ENCODE measurements around the gene CPAMD8. TPM values are rescaled to one million over a fixed set of nuclear protein-coding genes. Genes with fewer than 3 reads are reported as not detected.

Gene CPAMD8
- total RNA-seq, 3 donors from 2014 or later = 2.3 to 5.8 (median 3.1) TPM

GRCh38 chr19:17061691-17062090 lies 35.1 kb upstream of the CPAMD8 start:
- intact Hi-C loops (cut with DNase I, micrococcal nuclease) = no loop called here
- TF ChIP-seq, protein P1, sequence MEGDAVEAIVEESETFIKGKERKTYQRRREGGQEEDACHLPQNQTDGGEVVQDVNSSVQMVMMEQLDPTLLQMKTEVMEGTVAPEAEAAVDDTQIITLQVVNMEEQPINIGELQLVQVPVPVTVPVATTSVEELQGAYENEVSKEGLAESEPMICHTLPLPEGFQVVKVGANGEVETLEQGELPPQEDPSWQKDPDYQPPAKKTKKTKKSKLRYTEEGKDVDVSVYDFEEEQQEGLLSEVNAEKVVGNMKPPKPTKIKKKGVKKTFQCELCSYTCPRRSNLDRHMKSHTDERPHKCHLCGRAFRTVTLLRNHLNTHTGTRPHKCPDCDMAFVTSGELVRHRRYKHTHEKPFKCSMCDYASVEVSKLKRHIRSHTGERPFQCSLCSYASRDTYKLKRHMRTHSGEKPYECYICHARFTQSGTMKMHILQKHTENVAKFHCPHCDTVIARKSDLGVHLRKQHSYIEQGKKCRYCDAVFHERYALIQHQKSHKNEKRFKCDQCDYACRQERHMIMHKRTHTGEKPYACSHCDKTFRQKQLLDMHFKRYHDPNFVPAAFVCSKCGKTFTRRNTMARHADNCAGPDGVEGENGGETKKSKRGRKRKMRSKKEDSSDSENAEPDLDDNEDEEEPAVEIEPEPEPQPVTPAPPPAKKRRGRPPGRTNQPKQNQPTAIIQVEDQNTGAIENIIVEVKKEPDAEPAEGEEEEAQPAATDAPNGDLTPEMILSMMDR (IDR thresholded peaks at IDR 0.05) = no peak
- Histone ChIP-seq H3K36me3 (ENCODE audit: low read depth) (peaks cover 4% of the 10 kb centered on the region), H3K4me1 (ENCODE audit: low read depth) (peaks cover 19% of the 10 kb centered on the region), H3K9me3 (no peaks in the 10 kb centered on the region), H3K4me3 (no peak overlapping the region)
- ATAC-seq (peak; percentile 89), DNase-seq (peak in 2 of 3 donors; percentile 70 to 77)

DNA sequence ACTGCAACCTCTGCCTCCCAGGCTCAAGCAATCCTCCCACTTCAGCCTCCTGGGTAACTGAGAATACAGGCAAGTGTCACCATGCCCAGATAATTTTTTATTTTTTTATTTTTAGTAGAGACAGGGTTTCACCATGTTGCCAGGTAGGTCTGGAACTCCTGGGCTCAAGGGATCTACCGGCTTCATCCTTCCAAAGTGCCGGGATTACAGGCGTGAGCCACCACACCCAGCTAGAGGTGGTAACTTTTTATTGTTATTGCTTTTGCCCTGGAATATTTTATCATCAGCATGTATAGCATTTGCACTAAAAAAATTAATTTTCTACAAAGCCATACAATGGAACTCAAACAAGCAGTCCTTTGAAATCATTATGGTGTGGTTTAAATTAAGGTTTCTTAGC lies 34.6 kb upstream of the CPAMD8 start:
- intact Hi-C loops (cut with DNase I, micrococcal nuclease) = no loop called here
- DNase-seq = peak in 2 of 3 donors; percentile 47 to 58
- ATAC-seq = peak; percentile 77
- Histone ChIP-seq H3K36me3 (ENCODE audit: low read depth) (peaks cover 4% of the 10 kb centered on the region), H3K4me3 (no peak overlapping the region), H3K4me1 (ENCODE audit: low read depth) (peaks cover 19% of the 10 kb centered on the region), H3K9me3 (no peaks in the 10 kb centered on the region)
- TF ChIP-seq, protein P1 (IDR thresholded peaks at IDR 0.05) = no peak

DNA sequence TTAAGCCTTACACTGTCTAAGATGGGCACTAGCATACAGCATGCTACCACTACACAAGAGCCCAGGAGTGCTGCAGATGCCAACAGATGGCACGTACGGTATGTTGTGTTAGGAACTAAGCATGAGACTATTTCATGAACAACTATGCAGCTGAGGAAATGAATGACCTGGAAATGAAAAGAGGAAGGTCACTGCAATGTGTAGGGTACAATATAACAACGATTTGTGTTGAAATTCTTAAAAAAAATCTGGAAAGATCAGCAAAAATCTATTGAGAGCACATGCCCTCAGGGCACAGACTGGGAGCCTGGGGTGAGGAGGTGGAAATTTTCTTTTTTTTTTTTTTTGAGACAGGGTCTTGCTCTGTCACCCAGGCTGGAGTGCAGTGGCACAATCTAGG lies 34.2 kb upstream of the CPAMD8 start:
- DNase-seq = no peak
- peaks cover 4% of the 10 kb centered on the region for H3K36me3 ChIP-seq (ENCODE audit: low read depth)
- no peak overlapping the region for H3K4me3 ChIP-seq
- peaks cover 19% of the 10 kb centered on the region for H3K4me1 ChIP-seq (ENCODE audit: low read depth)
- H3K9me3 ChIP-seq = no peaks in the 10 kb centered on the region
- no peak for ATAC-seq
- intact Hi-C loops (cut with DNase I, micrococcal nuclease) = no loop called here
- TF ChIP-seq, protein P1 (IDR thresholded peaks at IDR 0.05) = no peak

GRCh38 chr19:17058236-17058635 lies 31.6 kb upstream of the CPAMD8 start:
- ATAC-seq (no peak), DNase-seq (no peak)
- intact Hi-C loops (cut with DNase I, micrococcal nuclease) = no loop called here
- H3K9me3 ChIP-seq = no peaks in the 10 kb centered on the region
- TF ChIP-seq, protein P1 (IDR thresholded peaks at IDR 0.05) = no peak
- H3K4me3 ChIP-seq = no peak overlapping the region
- peaks cover 16% of the 10 kb centered on the region for H3K4me1 ChIP-seq (ENCODE audit: low read depth)
- H3K36me3 ChIP-seq (ENCODE audit: low read depth) = peaks cover 4% of the 10 kb centered on the region

DNA sequence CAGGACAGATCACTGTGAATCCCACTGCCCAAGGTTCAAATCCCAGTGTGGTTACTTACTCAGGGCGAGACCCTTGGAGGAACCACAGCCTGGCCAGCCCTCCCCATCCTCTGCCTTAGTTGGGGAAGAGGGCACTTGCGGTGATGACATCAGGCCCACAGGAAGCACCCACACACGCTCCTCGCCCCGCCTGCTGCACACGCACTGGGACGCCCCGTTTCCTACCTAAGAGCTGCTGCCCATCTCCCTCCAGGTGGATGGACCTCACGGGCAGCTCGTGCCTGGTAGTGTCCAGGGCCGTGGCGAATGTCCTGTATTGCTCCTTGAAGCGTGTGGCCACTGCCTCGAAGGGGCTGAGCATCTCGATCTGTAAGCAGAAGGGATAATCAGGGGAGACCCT lies 29.0 kb upstream of the CPAMD8 start:
- peaks cover 4% of the 10 kb centered on the region for H3K36me3 ChIP-seq (ENCODE audit: low read depth)
- ATAC-seq = no peak
- TF ChIP-seq, protein P1 (IDR thresholded peaks at IDR 0.05) = no peak

GRCh38 chr19:17054746-17055145 lies 28.1 kb upstream of the CPAMD8 start:
- Histone ChIP-seq H3K36me3 (ENCODE audit: low read depth) (peaks cover 4% of the 10 kb centered on the region), H3K9me3 (no peaks in the 10 kb centered on the region), H3K4me3 (no peak overlapping the region), H3K4me1 (ENCODE audit: low read depth) (no peaks in the 10 kb centered on the region)
- intact Hi-C loops (cut with DNase I, micrococcal nuclease) = loop anchor here in 1 of 2 donors (5.0 kb wide), 1 partner anchor 282 kb away; no protein-coding TSS in a partner anchor
- DNase-seq (no peak), ATAC-seq (no peak)
- TF ChIP-seq, protein P1 (IDR thresholded peaks at IDR 0.05) = no peak

More for the DNA sequence above, 29.0 kb upstream of the CPAMD8 start:
- Histone ChIP-seq H3K4me3 (no peak overlapping the region), H3K4me1 (ENCODE audit: low read depth) (no peaks in the 10 kb centered on the region), H3K9me3 (no peaks in the 10 kb centered on the region)
- intact Hi-C loops (cut with DNase I, micrococcal nuclease) = no loop called here
- no peak for DNase-seq

Measured in mucosa of descending colon (tissue), 3 donors.